GM15510 (cell line): ENCODE results near the gene KIRREL2.

Experiments
- POLR2A ChIP-seq: IDR thresholded peaks from 3 replicates; pipeline ENCODE4 v1.6.1; 2011; ENCODE audit warnings: borderline replicate concordance; ENCODE audit not compliant: insufficient read length; ENCODE audit errors: extremely low read depth

Gene KIRREL2

DNA sequence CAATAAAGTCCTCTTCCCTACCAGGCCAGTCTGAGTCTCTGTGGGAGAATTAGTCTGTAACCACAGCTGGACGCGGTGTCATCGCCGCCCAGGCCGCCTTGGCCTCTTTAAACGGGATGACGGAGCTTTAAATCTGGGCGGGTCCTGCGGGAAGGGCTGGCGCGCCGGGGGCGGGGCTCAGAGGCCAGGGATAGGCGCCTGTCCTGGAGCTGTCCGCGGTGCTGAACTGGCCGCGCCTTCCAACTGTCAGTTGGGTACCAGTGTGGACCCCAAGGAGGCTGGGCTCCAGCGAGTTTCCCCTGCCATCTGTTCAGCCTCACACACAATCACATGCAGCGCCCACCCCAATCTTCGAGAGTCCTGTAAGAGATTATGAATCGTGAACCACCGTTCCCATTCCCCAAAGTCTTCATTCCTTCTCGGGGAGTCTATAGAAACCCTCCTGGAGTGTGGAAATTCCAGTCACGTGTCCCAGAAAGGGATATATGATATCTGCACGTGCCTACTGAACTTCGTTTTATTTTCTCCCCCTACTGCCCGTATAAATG is 23.1 kb downstream of the KIRREL2 start:
- TF ChIP-seq POLR2A: no peak

DNA sequence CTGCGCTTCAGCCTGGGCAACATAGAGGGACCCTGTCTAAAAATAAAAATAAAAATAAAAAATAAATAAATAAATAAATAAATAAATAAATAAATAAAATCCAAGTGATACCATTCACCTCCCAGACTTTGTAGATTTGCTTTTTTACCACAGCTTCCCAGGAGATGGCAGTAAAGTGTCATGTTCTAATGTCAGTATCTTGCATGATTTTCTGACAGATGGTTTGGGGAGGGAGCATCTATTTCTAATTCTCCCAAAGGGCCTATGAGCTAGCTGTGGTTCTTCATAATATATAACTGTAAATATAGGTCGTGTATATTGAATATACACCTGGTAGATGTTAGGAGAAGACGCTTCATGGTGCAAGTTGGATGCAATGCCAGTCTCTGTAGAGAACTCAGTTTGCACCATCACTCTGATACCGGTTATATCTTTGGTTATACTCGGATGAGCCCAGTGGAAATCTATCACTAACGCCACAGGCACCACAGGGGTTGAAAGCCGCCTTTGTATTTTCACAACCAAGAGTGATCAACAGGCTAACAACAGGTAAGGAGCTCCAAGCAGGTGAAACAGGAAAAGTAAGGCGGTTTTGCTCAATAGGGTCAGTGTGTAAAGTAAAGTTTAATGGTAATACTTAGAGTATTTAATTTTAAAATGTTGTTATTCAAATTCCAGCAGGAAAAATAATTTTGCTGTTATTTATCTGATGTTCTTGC is 25.6 kb downstream of the KIRREL2 start:
- TF ChIP-seq POLR2A: no peak

DNA sequence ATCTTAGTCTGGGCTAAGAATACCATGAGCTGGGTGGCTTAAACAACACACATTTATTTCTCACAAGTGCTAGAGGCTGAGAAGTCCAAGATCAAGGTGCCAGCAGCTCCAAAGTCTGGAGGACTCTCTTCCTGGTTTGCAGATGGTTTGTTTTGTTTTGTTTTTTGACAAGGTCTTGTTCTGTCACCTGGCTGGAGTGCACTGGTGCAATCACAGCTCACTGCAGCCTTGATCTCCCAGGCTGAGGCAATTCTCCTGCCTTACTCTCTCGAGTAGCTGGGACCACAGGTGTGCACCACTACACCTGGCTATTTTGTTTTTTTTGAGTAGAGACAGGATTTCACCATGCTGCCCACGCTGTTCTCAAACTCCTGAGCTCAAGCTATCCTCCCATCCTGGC is 27.2 kb downstream of the KIRREL2 start:
- TF ChIP-seq POLR2A: no peak

DNA sequence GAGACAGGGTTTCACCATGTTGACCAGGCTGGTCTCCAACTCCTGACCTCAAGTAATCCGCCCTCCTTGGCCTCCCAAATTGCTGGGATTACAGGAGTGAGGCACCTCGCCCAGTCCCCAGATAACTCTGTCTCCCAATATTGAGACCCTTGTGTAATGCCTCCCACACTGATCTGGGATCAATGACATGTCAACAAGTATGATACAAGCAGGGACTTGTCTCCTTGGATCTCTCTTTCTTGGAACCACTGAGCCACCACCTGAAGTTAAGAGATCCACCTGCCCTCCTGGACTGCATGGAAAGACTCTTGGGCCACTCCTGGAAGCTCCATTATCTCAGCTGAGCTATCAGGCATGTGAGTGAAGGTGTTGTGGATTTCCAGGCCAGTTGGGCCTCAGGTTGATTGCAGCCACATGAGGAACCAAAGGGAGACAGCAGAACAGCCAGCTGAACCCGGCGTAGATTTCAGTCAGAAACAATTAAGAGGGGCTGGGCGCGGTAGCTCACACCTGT is 28.6 kb downstream of the KIRREL2 start:
- TF ChIP-seq POLR2A: no peak

DNA sequence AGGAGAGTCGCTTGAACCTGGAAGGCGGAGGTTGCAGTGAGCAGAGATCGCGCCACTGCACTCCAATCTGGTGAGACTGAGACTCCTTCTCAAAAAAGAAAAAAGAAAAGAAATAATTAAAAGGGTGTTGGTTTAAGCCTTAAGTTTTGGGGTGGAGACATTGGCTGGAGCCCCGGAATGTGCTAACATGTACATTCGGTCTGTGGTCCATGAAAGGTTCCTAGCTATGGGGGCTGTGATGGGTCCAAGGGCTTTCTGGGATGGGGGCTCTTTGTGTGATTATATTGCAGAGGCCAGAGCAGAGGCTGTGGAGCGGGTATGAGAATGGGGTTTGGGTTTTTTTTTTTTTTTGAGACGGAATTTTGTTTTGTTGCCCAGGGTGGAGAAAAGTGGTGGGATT is 29.2 kb downstream of the KIRREL2 start:
- peak; percentile 22 for TF ChIP-seq POLR2A

DNA sequence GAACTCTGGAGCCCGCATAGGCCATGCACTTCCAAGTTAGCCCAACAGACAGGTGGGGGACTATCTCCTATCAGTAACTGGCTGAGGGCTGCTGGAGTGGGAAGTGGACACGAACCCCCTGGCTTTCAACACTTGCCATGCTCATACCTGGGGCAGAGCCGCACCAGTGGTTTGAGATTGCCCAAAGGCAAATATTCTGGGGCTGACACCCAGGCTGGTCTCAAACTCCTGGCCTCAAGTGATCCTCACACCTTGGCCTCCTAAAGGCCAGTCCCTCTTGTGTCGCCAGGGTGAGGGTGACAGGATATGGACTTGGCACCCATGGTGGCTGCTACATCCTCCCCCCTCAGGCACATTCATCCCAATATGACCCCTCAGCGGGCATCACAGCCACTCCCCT is 30.5 kb downstream of the KIRREL2 start:
- peak; percentile 23 for TF ChIP-seq POLR2A

DNA sequence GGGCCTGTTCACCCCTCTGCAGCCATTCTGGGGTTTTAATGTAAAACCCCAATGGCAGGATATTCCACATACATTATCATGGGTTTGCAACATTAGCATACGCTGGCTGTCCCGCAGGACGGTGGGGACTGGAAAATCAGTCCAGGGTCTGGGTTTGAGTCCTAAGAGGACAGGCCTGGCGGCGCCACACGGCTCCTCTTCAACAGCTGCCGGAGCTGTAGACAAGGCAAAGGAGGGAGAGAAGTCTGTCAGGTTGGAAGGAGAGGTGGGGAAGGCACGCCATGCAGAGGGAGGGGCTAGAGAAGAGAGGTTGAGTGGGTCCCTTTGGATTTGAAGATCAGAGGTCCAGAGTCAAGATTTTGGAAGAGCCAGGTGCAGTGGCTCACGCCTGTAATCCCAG is 31.7 kb downstream of the KIRREL2 start:
- no peak for TF ChIP-seq POLR2A

DNA sequence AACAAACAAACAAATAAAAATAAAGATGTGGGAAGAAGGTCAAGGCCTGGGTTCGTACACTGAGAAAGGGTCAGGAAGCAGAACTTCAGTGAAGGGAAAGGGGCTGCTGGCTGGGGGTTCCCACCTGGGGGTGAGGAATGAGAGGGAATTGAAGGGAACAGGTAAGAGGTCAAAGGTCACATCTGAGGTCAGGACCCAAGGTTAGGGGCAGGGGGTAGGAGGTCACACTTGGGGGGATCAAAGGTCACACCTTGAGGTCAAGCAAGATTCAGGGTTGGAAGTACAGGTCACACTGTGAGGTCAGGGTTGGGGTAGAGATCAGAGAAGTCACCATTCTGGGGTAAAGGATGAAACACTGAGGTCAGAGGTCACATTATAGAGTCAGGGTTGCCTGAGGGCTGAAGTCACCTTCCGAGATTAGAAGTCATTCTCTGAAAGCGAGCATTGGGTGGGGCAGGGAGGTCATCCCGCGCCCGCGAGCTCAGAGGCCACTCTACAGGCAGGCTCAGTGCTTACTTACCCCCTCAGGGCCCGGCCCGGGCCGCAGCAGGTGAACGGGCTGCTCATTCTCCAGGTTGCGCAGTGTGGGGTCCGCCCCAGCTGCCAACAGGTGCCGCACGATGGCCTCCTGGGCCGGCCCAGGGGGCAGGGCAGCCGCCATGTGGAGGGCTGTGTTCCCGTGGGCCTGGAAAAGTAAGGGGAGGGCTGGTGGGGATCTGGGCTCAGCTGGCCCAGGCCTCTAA is 32.8 kb downstream of the KIRREL2 start:
- no peak for TF ChIP-seq POLR2A

DNA sequence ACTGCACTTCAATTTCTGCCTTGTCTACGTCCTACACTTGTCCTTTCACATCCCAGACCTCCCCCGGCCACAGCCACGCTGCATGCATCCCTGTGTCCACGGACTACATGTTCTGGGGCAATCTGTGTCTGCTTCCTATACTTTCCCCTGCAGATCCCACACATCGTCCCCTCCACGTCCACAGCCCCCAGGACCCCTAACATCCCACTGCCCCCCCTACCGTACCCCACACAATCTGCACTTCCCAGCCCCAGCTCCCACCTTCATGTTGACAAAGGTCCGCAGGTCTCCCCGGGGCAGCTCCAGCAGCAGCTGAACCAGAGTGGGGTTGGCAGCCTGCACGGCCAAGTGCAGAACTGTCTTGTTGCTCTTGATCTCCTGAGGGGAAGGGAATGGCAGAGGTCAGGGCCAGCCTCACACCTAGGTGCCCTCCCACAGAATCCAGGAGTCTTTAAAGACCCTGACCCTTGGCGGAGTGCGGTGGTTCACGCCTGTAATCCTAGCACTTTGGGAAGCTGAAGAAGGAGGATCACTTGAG is 33.5 kb downstream of the KIRREL2 start:
- TF ChIP-seq POLR2A: no peak

DNA sequence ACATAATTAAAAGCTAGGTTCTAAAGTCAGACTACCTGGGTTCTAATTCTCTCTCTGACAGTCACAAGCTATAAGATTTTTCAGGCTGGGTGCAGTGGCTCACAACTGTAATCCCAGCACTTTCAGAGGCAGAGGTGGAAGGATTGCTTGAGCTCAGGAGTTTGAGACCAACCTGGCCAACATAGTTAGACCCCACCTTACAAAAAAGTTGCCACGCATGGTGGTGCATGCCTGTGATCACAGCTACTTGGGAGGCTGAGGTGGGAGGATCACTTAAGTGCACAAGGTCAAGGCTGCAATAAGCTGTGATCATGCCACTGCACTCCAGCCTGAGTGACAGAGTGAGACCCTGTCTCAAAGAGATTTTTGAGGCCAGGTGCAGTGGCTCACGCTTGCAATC is 37.6 kb downstream of the KIRREL2 start:
- TF ChIP-seq POLR2A: no peak

DNA sequence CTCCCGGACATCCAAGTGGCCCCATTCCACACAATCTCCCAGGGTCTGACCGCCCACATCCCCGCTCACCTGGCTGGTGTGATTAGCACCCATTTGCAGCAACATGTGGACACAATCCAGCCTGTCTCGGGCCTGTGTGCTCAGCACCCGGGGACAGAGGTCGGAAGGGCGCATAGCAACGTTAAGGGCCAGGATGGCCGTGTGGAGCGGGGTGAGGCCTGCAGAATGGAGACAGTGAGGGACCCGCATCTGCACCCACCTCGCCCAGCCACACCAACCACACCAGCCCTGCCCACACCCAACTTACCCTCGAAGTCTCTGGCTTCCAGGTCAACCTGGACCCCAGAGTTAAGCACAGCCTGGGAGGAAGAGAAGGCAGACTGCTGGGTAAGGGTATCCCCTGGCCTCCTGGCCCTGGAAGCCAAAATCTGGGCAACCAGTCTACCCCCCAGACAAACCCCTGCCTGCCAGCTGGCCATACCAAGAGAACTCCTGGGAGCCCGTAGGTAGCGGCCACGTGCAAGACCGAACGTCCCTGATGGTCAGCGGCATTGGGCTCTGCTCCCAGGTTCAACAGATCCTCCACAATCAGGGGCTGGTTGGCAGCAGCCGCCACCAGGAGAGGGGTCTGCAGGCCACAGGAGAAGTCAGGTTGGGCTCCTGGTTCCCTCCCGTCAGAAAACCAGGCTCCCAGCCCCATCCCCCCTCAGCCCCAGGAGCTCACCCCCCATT is 39.4 kb downstream of the KIRREL2 start:
- TF ChIP-seq POLR2A: no peak

DNA sequence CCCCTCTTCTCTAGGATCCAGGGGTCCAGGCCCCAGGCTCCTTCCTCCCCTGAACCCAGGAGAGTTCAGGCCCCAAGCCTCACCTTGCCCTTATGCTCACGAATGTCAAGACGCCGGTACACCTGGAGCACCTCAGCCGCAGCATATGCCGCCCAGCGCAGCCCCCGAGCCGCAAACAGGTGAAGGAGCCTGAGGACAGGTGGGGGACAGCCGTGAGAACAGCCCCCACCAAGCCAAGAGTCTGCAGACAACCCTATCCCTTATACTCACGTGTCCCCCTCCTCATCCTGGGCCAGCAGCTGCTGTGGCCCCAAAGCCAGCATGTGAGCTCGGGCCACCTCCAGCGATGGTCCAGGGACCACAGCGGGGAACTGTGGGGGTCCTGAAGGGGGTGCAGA is 39.9 kb downstream of the KIRREL2 start:
- TF ChIP-seq POLR2A: no peak

DNA sequence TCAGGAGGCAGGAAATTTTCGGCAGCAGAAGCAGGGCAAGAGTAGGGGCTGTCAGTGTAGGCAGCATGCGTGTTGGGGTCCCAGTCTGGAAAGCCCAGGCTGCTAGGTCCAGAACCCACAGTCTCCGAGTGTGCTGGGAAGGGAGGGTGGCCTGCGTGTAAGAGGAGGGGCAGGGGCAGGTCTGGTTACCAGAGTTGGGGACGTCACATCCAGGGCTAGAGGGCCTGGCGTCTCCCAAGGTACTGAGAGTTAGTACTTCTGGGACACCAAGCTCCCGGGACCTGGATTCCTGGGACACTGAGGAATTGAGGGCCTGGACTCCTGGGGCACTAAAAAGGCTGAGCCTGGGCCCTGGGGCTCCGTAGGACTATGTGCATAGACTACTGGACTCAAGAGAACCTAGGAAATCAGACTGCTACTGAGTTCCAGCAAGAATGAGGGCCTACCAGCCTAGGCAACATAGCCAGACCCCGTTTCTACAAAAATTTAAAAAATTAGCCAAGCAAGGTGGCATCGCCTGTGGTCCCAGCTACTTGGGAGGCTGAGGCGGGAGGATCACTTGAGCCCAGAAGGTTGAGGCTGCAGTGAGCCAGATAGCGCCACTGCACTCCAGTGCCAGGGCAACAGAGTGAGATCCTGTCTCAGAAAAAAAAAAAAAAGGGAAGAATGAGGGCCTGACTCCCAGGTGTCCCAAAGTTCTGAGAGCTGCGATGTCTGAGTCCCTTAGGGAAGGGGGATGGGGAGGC is 41.2 kb downstream of the KIRREL2 start:
- TF ChIP-seq POLR2A: no peak

DNA sequence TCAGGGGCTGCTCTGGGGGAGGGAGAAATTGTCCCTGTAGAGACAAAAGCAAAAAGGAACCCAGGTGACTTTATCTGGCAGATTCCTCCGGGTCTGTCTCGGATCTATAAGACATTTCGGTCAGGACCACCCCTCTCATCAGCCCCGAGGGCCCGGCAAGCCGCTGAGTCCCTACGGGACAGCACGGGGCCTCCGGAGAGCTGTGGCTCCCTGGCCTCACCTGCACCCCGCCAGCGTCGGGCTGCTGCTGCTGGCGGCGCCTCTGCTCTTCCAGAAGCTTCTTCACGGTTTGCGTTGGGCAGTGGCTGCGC is 41.7 kb downstream of the KIRREL2 start:
- no peak for TF ChIP-seq POLR2A
